HFF-Myc (cell line): ENCODE data around the gene TMEM63B.

Source experiments
- DNase-seq: peaks from one replicate; pipeline ENCODE4 v3.0.0-alpha.2; 2011; ENCODE audit warnings: low read depth; ENCODE audit errors: extremely low read depth
- H3K4me3 ChIP-seq: replicated peaks from 2 replicates; pipeline ENCODE4 v1.5.1; 2011; ENCODE audit warnings: low read depth, mild to moderate bottlenecking, control low read depth, low read length
- CTCF ChIP-seq: IDR thresholded peaks from 2 replicates; pipeline ENCODE4 v1.5.1; 2012; ENCODE audit warnings: mild to moderate bottlenecking, low read depth, low read length, control low read depth; ENCODE audit errors: missing control alignments

Gene TMEM63B

GRCh38 chr6:44151348-44152108 is 24.2 kb downstream of the TMEM63B start:
- no peak for DNase-seq
- H3K4me3 ChIP-seq = no peak overlapping the region

GRCh38 chr6:44152109-44152461 is 24.7 kb downstream of the TMEM63B start:
- no peak overlapping the region for H3K4me3 ChIP-seq
- TF ChIP-seq CTCF = no peak
- DNase-seq = no peak

More at GRCh38 chr6:44151348-44152108, 24.2 kb downstream of the TMEM63B start:
- TF ChIP-seq CTCF = peak; percentile 98

GRCh38 chr6:44152533-44152932 is 25.2 kb downstream of the TMEM63B start:
- no peak overlapping the region for H3K4me3 ChIP-seq
- no peak for DNase-seq
- no peak for TF ChIP-seq CTCF

GRCh38 chr6:44154067-44154466 is 26.7 kb downstream of the TMEM63B start:
- H3K4me3 ChIP-seq = no peak overlapping the region
- no peak for TF ChIP-seq CTCF
- DNase-seq = no peak

- no peak for DNase-seq
- TF ChIP-seq CTCF = no peak
- no peak overlapping the region for H3K4me3 ChIP-seq
These were observed 29.3 kb downstream of the TMEM63B start for GRCh38 chr6:44156494-44157151.

- TF ChIP-seq CTCF = no peak
- H3K4me3 ChIP-seq = no peak overlapping the region
- no peak for DNase-seq
These were observed 29.8 kb downstream of the TMEM63B start for GRCh38 chr6:44157152-44157521.

GRCh38 chr6:44158770-44159228 is 31.4 kb downstream of the TMEM63B start, which contains the start of gene CAPN11:
CAPN11 (plus strand) TSS chr6:44158820; CDS start chr6:44158849, 29 bp downstream.
- no peak for DNase-seq
- no peak for TF ChIP-seq CTCF
- no peak within 1 kb of the TSS for H3K4me3 ChIP-seq
